HCT116 (cell line): Measurements from ENCODE around the gene C1orf167.

ENCODE experiments used
- ELF1 ChIP-seq: IDR thresholded peaks from 2 replicates; pipeline ENCODE4 v1.6.1; 2012; ENCODE audit warnings: low read depth, borderline replicate concordance
- EZH2 ChIP-seq: fragments of 200-600 bp; sonication (generic); IDR thresholded peaks from 2 replicates; pipeline ENCODE4 v1.6.1; 2017; ENCODE audit warnings: antibody characterized with exemption, mixed run types
- SP1 ChIP-seq: IDR thresholded peaks from 2 replicates; pipeline ENCODE4 v1.6.1; 2012; ENCODE audit warnings: low read depth

DNA sequence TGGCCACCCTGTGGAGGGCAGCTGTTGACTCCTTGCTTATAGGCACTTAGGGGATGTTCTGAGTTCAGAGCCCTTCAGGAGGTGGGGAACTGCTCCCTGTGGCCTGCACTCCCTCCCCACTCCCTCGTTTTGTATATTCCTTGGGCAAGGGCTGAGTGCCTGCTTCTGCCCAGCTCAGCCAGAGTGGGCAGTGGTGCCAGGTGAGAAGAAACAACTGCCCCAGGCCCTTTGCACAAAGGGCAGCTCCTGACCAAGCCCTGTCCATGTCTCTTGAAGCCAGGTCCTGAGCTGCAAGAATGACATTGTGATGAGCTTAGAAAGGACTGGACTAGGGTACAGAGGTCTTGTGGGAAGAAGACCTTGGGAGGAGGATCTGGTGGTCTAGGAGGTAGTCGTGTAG is 23.9 kb upstream of the C1orf167 start:
- TF ChIP-seq ELF1 (no peak), SP1 (no peak), EZH2 (no peak)
